RKO (cell line): ENCODE data around the gene HDGF.
A peak's percentile ranks its signal among the peaks of the same experiment; 100 is the strongest.

Experiments
- DNase-seq: peaks from one replicate; pipeline ENCODE4 v3.0.0-alpha.2; 2016; ENCODE audit warnings: low spot score

The HDGF gene

GRCh38 chr1:156725683-156726280 lies 25.7 kb downstream of the HDGF start:
- peak; percentile 95 for DNase-seq

DNA sequence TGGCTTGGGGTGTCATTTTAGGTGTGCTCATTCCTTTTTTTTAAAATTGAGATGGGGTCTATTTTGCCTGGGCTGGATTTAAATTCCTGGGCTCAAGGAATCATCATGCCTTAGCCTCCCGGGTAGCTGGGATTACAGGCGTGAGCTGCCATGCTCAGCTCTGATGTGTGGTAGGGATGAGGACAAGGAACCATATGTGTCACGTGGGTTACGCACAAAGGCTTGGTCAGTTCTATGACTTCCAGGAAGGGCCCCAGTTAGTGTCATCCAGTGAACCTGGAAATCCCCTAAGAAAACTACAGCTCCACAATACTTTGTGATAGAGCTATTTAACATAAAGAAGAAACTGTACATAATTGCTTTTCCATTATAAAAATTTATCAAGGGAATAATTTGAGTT lies 29.9 kb downstream of the HDGF start:
- DNase-seq, result no peak

DNA sequence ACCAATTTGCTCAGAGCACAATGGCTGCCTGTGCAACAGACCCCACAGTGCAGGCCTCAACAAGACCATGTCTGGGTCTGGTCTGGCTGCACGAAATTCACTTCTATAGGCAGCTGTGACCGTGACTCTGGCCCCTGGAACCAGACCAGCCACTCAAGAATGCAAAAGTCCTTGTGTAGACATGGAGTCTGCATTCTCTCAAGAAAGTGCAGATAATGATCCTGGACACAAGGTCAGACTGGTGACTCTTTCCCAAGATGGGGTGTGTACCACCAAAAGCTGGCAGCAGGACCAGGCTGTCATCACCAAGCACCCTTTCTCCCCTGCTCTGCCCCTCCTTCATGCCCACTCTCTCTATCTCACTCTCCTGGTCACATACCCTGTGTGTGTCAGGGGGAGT lies 30.3 kb downstream of the HDGF start:
- DNase-seq, result no peak

- DNase-seq, result no peak
Measured at GRCh38 chr1:156717351-156717750, 34.1 kb downstream of the HDGF start.

- DNase-seq, result no peak
Measured at GRCh38 chr1:156714830-156715229, 36.6 kb downstream of the HDGF start.

DNA sequence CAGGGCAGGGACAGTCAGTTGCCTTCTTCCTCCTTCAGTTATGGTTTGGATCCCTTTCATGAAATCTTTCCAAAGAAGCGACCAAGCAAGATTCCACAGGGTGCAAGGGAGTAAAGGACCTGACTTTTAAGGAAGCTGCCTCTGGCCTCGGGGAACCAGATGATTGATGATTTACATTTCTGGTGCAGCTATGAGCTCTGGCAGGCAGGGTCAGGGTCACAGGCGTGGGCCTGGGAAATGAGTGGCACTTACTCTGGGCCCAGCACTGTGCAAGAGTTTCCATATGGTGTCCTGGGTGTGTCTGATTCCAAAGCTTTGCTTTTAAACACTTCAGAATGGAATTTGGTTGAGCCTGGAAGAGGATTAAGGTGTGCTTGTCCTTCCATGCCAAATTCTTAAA lies 38.8 kb downstream of the HDGF start:
- DNase-seq, result no peak

- no peak for DNase-seq
Measured at GRCh38 chr1:156711011-156711817, 40.3 kb downstream of the HDGF start.

DNA sequence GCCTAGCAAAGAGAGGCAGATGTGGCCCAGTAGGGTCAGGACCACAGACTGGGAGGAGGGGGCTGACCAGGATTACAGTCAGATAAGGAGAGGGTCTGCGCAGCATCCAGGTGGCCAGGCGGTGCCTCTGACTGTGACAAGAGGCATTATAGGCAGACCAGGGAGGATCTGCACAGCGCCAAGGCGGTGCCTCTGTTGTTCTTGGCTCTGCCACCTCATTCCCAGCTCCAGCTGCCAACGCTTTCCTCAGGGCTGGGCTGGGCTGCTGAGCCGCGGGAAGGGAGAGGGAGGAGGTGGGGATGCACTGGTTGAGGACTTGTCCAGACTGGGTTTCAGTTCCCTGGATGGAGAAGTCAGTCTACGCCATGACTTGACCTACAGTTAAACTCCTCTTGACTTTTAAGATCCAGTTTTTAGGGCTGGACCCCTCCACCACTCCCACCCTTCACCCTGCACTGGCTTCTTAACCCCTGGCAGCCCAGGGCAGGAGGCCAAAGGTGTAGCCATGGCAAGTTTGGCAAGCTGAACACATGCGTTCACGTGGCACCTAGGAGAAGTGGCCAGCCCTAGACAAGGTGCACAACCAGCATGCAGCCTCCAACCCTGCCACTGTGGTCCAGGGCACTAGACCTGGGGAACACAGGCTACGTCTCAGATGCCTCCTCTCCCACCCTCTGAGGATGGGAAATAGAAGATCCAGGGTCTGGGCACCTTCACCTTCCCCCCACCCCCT lies 41.6 kb downstream of the HDGF start:
- DNase-seq, result no peak

DNA sequence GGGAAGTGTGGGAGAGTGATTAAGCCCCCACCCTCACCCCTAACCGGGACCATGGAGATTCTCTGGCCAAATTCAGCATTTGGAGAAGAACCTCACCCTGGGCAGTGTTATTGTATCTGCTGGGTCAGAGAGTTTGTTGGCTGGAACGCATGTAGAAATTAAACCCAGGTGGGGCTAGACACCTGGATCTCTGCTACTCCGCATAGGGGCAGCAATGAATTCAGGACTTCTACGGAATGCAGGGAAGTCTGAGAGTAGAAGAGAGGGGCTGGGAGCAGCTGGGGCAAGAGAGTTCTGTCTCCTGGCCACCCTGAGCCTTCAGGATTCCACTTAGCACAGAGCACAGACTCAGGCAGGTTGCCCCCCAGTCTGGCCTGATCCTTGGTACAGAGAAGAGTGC lies 42.4 kb downstream of the HDGF start:
- DNase-seq, result no peak

DNA sequence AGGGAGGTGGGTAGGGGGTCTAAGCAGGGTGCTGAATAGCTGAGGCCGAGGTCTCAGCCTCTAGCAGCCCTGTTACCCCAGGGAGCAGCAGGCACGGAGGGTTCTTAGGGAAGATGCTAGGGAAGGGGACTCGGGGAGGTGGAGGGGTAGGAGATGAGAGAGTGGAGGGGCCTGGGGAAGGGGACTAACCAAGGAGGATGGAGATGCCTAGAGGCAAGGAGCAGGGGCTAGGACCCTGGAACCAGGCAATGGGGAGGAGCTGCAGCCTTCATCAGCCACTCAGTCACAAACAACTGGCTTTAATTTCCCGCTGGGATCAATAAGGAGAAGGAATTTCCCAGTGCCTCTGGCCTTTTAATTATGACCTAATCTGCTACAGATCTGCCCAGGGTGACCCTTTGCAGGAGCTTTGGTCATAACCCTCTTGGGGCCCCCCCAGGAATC lies 43.2 kb downstream of the HDGF start:
- no peak for DNase-seq

- DNase-seq, result no peak
Measured at GRCh38 chr1:156707417-156708217, 43.9 kb downstream of the HDGF start.

GRCh38 chr1:156706657-156707416 lies 44.6 kb downstream of the HDGF start:
- no peak for DNase-seq

- peak; percentile 45 for DNase-seq
Measured at GRCh38 chr1:156705918-156706656, 45.4 kb downstream of the HDGF start.

GRCh38 chr1:156705321-156705917 lies 46.1 kb downstream of the HDGF start, which contains the start of gene CRABP2:
Gene CRABP2 (minus strand): TSS chr1:156705583. CDS start chr1:156705446, 137 bp downstream.
- DNase-seq, result peak; percentile 39

- peak; percentile 86 for DNase-seq
Measured at GRCh38 chr1:156704930-156705320, 46.5 kb downstream of the HDGF start.

- DNase-seq, result no peak
Measured at GRCh38 chr1:156704166-156704711, 47.2 kb downstream of the HDGF start.

- no peak for DNase-seq
Measured at GRCh38 chr1:156703741-156704140, 47.7 kb downstream of the HDGF start.

DNA sequence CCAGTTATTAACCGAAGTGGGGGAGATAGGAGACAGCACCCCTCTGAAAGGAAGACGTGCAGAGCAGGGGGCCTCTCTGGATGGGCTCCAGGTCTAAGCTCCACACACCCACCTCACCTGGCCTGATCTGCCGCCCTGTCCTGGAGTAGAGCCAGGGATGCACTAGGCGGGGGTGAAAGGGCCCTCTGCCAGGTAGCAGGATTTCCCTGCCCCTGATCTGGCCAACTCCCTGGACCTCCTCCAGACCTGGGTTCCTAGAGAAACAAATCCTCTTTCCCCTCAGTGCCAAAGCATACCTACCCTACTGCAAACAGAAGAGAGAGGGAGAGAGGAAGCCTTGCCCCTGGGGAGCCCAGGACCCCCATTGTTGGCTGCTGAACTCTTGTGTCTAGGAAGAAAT lies 48.1 kb downstream of the HDGF start:
- no peak for DNase-seq

DNA sequence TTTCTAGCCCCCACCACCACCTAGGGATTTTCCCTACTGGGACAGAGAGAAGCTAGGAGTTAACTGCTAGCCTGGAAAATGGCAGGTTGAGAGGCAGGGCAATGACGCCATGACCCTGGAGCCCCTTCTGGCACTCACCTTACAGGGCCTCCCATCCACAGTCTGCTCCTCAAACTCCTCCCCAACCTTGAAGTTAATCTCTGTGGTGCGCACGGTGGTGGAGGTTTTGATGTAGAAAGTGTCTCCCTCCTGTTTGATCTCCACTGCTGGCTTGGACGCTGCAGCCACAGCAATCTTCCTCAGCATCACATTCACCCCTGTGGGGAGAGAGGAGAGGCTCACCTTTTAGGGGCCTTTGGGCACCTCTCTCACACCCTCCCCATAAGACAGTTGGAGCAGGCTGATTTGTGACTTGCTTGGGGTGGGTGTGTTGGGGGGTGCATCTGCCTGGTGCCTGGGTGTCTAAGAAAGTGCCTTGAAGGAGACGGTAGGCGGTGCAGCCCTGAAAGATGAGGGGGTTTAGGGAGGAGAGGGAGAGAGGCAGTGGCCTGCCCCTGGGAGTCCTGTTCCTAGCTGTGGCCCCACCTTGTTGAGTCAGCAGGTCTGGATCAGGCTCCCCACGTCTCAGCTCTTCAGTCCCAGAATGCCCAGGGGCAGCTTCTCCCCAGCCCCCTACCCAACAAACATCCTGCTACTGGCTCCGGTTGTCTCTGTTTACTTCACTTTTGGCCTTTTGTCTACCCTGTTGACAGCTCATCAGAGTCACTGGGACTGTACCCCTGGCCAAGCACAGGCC lies 50.5 kb downstream of the HDGF start:
- DNase-seq, result no peak
